ENCODE measurements around the gene WIPI1.
A peak's percentile ranks its signal among the peaks of the same experiment; 100 is the strongest.

DNA sequence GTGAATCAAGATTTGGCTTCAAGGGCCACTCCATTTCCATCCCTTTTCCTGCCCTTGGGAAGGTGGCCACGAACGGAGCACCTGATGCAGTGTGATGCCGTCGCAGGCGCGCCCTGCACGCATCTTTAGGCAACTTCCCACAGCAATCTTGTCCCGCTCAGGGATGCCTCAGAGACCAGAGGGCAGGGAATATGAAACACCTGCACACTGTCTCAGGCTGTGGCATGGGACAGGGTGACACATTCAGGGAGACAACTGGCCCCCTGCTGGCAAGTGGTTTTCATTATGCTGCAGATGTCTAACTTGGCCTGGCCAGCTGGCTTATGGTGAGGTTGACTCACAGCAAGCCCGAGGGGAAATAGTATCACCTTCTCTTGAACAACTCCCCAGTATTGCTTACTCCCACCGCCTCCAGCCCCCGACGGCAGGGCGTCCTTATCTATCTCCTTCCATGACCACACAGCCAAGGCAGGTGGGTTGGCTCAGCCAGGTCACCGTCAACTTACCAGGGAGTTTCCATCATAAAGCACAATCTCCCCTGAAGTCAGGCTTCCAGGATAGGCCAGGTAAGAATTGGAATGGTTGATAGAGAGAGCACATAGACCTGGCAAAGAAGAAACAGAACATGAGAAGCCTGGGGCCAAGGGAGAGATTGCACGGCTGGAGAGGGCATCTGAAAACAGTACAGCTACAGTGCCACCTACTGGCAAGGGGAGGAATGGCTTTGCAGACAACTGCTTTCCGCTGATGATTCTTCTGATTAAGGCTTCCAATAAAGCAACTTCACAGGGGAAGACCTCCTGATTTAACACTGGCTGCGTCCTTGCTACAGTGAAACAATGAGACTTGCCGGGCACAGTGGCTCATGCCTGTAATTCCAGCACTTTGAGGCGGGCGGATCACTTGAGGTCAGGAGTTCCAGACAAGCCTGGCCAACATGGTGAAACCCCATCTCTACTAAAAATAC, 21.1 kb downstream of the WIPI1 start:
- TF ChIP-seq ZFP1 (CRISPR knock-in tag; IDR thresholded peaks at IDR 0.05) (no peak), SIN3B (IDR thresholded peaks at IDR 0.05; ENCODE audit: low read length) (no peak), EZH2 (conservative IDR thresholded peaks at IDR 0.05; ENCODE audit: low read depth, low read length) (no peak), TAF1 (CRISPR knock-in tag; IDR thresholded peaks at IDR 0.05) (no peak), ZNF841 (CRISPR knock-in tag; IDR thresholded peaks at IDR 0.05; ENCODE audit: borderline replicate concordance) (no peak), JUND (CRISPR knock-in tag; IDR thresholded peaks at IDR 0.05) (no peak), RBFOX2 (IDR thresholded peaks at IDR 0.05; ENCODE audit: low read depth, low read length) (no peak)
- TF ChIP-seq, protein P1, sequence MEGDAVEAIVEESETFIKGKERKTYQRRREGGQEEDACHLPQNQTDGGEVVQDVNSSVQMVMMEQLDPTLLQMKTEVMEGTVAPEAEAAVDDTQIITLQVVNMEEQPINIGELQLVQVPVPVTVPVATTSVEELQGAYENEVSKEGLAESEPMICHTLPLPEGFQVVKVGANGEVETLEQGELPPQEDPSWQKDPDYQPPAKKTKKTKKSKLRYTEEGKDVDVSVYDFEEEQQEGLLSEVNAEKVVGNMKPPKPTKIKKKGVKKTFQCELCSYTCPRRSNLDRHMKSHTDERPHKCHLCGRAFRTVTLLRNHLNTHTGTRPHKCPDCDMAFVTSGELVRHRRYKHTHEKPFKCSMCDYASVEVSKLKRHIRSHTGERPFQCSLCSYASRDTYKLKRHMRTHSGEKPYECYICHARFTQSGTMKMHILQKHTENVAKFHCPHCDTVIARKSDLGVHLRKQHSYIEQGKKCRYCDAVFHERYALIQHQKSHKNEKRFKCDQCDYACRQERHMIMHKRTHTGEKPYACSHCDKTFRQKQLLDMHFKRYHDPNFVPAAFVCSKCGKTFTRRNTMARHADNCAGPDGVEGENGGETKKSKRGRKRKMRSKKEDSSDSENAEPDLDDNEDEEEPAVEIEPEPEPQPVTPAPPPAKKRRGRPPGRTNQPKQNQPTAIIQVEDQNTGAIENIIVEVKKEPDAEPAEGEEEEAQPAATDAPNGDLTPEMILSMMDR (CRISPR knock-in tag; IDR thresholded peaks at IDR 0.05), result peak; percentile 95
- TF ChIP-seq, protein P2, sequence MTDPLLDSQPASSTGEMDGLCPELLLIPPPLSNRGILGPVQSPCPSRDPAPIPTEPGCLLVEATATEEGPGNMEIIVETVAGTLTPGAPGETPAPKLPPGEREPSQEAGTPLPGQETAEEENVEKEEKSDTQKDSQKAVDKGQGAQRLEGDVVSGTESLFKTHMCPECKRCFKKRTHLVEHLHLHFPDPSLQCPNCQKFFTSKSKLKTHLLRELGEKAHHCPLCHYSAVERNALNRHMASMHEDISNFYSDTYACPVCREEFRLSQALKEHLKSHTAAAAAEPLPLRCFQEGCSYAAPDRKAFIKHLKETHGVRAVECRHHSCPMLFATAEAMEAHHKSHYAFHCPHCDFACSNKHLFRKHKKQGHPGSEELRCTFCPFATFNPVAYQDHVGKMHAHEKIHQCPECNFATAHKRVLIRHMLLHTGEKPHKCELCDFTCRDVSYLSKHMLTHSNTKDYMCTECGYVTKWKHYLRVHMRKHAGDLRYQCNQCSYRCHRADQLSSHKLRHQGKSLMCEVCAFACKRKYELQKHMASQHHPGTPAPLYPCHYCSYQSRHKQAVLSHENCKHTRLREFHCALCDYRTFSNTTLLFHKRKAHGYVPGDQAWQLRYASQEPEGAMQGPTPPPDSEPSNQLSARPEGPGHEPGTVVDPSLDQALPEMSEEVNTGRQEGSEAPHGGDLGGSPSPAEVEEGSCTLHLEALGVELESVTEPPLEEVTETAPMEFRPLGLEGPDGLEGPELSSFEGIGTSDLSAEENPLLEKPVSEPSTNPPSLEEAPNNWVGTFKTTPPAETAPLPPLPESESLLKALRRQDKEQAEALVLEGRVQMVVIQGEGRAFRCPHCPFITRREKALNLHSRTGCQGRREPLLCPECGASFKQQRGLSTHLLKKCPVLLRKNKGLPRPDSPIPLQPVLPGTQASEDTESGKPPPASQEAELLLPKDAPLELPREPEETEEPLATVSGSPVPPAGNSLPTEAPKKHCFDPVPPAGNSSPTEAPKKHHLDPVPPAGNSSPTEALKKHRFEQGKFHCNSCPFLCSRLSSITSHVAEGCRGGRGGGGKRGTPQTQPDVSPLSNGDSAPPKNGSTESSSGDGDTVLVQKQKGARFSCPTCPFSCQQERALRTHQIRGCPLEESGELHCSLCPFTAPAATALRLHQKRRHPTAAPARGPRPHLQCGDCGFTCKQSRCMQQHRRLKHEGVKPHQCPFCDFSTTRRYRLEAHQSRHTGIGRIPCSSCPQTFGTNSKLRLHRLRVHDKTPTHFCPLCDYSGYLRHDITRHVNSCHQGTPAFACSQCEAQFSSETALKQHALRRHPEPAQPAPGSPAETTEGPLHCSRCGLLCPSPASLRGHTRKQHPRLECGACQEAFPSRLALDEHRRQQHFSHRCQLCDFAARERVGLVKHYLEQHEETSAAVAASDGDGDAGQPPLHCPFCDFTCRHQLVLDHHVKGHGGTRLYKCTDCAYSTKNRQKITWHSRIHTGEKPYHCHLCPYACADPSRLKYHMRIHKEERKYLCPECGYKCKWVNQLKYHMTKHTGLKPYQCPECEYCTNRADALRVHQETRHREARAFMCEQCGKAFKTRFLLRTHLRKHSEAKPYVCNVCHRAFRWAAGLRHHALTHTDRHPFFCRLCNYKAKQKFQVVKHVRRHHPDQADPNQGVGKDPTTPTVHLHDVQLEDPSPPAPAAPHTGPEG (CRISPR knock-in tag; IDR thresholded peaks at IDR 0.05), result no peak
- TF ChIP-seq, protein P3, sequence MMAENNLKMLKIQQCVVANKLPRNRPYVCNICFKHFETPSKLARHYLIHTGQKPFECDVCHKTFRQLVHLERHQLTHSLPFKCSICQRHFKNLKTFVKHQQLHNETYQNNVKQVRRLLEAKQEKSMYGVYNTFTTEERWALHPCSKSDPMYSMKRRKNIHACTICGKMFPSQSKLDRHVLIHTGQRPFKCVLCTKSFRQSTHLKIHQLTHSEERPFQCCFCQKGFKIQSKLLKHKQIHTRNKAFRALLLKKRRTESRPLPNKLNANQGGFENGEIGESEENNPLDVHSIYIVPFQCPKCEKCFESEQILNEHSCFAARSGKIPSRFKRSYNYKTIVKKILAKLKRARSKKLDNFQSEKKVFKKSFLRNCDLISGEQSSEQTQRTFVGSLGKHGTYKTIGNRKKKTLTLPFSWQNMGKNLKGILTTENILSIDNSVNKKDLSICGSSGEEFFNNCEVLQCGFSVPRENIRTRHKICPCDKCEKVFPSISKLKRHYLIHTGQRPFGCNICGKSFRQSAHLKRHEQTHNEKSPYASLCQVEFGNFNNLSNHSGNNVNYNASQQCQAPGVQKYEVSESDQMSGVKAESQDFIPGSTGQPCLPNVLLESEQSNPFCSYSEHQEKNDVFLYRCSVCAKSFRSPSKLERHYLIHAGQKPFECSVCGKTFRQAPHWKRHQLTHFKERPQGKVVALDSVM (CRISPR knock-in tag; IDR thresholded peaks at IDR 0.05), result no peak
- TF ChIP-seq, protein P4, sequence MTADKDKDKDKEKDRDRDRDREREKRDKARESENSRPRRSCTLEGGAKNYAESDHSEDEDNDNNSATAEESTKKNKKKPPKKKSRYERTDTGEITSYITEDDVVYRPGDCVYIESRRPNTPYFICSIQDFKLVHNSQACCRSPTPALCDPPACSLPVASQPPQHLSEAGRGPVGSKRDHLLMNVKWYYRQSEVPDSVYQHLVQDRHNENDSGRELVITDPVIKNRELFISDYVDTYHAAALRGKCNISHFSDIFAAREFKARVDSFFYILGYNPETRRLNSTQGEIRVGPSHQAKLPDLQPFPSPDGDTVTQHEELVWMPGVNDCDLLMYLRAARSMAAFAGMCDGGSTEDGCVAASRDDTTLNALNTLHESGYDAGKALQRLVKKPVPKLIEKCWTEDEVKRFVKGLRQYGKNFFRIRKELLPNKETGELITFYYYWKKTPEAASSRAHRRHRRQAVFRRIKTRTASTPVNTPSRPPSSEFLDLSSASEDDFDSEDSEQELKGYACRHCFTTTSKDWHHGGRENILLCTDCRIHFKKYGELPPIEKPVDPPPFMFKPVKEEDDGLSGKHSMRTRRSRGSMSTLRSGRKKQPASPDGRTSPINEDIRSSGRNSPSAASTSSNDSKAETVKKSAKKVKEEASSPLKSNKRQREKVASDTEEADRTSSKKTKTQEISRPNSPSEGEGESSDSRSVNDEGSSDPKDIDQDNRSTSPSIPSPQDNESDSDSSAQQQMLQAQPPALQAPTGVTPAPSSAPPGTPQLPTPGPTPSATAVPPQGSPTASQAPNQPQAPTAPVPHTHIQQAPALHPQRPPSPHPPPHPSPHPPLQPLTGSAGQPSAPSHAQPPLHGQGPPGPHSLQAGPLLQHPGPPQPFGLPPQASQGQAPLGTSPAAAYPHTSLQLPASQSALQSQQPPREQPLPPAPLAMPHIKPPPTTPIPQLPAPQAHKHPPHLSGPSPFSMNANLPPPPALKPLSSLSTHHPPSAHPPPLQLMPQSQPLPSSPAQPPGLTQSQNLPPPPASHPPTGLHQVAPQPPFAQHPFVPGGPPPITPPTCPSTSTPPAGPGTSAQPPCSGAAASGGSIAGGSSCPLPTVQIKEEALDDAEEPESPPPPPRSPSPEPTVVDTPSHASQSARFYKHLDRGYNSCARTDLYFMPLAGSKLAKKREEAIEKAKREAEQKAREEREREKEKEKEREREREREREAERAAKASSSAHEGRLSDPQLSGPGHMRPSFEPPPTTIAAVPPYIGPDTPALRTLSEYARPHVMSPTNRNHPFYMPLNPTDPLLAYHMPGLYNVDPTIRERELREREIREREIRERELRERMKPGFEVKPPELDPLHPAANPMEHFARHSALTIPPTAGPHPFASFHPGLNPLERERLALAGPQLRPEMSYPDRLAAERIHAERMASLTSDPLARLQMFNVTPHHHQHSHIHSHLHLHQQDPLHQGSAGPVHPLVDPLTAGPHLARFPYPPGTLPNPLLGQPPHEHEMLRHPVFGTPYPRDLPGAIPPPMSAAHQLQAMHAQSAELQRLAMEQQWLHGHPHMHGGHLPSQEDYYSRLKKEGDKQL (CRISPR knock-in tag; IDR thresholded peaks at IDR 0.05; ENCODE audit: low read depth), result no peak
- TF ChIP-seq, protein P5, sequence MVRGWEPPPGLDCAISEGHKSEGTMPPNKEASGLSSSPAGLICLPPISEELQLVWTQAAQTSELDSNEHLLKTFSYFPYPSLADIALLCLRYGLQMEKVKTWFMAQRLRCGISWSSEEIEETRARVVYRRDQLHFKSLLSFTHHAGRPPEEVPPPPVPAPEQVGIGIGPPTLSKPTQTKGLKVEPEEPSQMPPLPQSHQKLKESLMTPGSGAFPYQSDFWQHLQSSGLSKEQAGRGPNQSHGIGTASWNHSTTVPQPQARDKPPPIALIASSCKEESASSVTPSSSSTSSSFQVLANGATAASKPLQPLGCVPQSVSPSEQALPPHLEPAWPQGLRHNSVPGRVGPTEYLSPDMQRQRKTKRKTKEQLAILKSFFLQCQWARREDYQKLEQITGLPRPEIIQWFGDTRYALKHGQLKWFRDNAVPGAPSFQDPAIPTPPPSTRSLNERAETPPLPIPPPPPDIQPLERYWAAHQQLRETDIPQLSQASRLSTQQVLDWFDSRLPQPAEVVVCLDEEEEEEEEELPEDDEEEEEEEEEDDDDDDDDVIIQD (CRISPR knock-in tag; IDR thresholded peaks at IDR 0.05; ENCODE audit: low read depth), result 0 out of 2 replicates have a peak, but pooled peaks have one; percentile 44

Data from HepG2 (cell line).